Panc1 (cell line): Measurements from ENCODE around the gene TSPAN14. TPM values are rescaled to one million over a fixed set of nuclear protein-coding genes. Genes with fewer than 3 reads are reported as not detected.

Experiments
- ATAC-seq: fragments of 200-7000 bp; cut with Tn5 transposase; 2 replicates; pipeline ENCODE4 v1.9.1; 2020; ENCODE audit warnings: mild to moderate bottlenecking, moderate library complexity
- BruUV-seq: library from RNA; stranded (reverse); fragments of 400-500 nt; replicated peaks from 2 replicates; lab custom pipeline; 2021; lab: Mats Ljungman, UMichigan
- CTCF ChIA-PET: fragments of 300-600 bp; sonication (Branson Sonifier 250); formaldehyde crosslinking; loops from one replicate; lab custom pipeline; 2022; ENCODE audit warnings: antibody characterized with exemption; lab: Charles Lee
- POLR2A ChIA-PET: fragments of 300-600 bp; sonication (Branson Sonifier 250); formaldehyde crosslinking; loops from one replicate; lab custom pipeline; 2022; ENCODE audit warnings: antibody characterized with exemption; lab: Charles Lee
- DNase-seq: peaks from one replicate; pipeline ENCODE4 v3.0.0-alpha.2; 2010; ENCODE audit warnings: low read depth, low spot score
- H3K27ac ChIP-seq: 2 replicates; pipeline ENCODE4 v1.5.1; 2011; ENCODE audit warnings: mild to moderate bottlenecking, low read length, inconsistent platforms
- H3K27me3 ChIP-seq: fragments of 200-500 bp; sonication (Bioruptor generic); 2 replicates; pipeline ENCODE4 v1.6.0; 2014; ENCODE audit warnings: low read length, inconsistent platforms; ENCODE audit not compliant: control insufficient read depth, insufficient read depth
- H3K36me3 ChIP-seq: fragments of 200-500 bp; sonication (Bioruptor generic); 2 replicates; pipeline ENCODE4 v1.5.1; 2014; ENCODE audit warnings: inconsistent platforms, mild to moderate bottlenecking, low read length, moderate library complexity; ENCODE audit not compliant: control insufficient read depth, insufficient read depth
- H3K4me1 ChIP-seq: 2 replicates; pipeline ENCODE4 v1.5.1; 2011; ENCODE audit warnings: inconsistent platforms, mild to moderate bottlenecking, low read length, moderate library complexity; ENCODE audit not compliant: control insufficient read depth, insufficient read depth
- H3K4me3 ChIP-seq, 2 experiments: 2 replicates each; pipeline ENCODE4 v1.5.1; 2011 to 2012; ENCODE audit warnings: low read depth in 2 of 2, low read length in 2 of 2, mild to moderate bottlenecking in 2 of 2, inconsistent platforms in 1 of 2, moderate library complexity in 1 of 2
- H3K9me3 ChIP-seq: fragments of 200-500 bp; sonication (Bioruptor generic); 2 replicates; pipeline ENCODE4 v1.5.1; 2014; ENCODE audit warnings: low read depth, mild to moderate bottlenecking, inconsistent platforms, low read length, moderate library complexity; ENCODE audit not compliant: control insufficient read depth, insufficient read depth
- POLR2AphosphoS5 ChIP-seq: IDR thresholded peaks from 2 replicates; pipeline ENCODE4 v1.6.1; 2012; ENCODE audit warnings: mild to moderate bottlenecking, low read depth, low read length, moderate library complexity
- SIN3A ChIP-seq: IDR thresholded peaks from 2 replicates; pipeline ENCODE4 v1.6.1; 2012; ENCODE audit warnings: low read depth, mild to moderate bottlenecking, low read length, moderate library complexity, borderline replicate concordance; ENCODE audit not compliant: insufficient read depth
- TCF7L2 ChIP-seq: IDR thresholded peaks from 2 replicates; pipeline ENCODE4 v1.6.1; 2011; ENCODE audit warnings: mild to moderate bottlenecking, low read depth, low read length, inconsistent platforms
- in situ Hi-C: cut with HindIII; loops from 2 replicates; pipeline ENCODE4 v1.10.0; 2016; ENCODE audit warnings: low sequenced_read_pairs, low pct_unique_long_range_greater_than_20kb
- intact Hi-C: fragments of 100-400 bp; cut with micrococcal nuclease; formaldehyde crosslinking; loops from one replicate; pipeline ENCODE4 v1.10.0; 2022; ENCODE audit not compliant: unreplicated experiment
- total RNA-seq: library from RNA; stranded (reverse); gene quantifications from one replicate; pipeline ENCODE4 v1.2.1, GENCODE V29; 2021; ENCODE audit not compliant: unreplicated experiment
- TF ChIP-seq, protein P1 (sequence below): fragments of 450-650 bp; IDR thresholded peaks from 2 replicates; pipeline ENCODE4 v1.5.1; 2017; ENCODE audit warnings: mild to moderate bottlenecking
- TF ChIP-seq, protein P2 (sequence below), 2 experiments: IDR thresholded peaks; 2 replicates each; pipeline ENCODE4 v1.6.1; 2011 to 2012; ENCODE audit warnings: low read depth in 2 of 2, control low read depth in 1 of 2, low read length in 1 of 2, mild to moderate bottlenecking in 1 of 2, moderate library complexity in 1 of 2; ENCODE audit not compliant: insufficient read depth in 1 of 2

Gene TSPAN14
- total RNA-seq, 1 experiment from 2014 or later = 39.0 TPM

DNA sequence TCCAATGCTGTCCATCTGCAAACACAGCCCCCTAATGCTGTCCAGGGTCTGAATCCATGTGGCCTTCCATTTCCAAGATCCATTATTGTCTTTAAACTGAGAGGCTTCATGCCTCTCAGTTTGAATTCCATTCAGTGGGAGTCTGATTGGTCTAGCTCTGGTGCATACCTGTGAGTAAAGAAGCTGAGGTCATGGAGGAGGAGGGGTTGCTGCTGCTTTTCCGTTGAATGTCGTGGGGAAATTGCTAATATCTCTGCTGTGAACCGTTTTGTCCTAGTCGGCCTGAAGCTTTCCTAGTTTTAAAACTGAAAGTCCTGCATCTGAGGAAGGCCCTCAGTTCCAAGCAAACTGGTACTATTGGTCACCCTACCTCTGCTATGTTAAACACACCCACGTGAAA is 101.3 kb downstream of the TSPAN14 start:
- Histone ChIP-seq H3K27ac (no peak overlapping the region), H3K4me1 (no peaks in the 10 kb centered on the region), H3K4me3 (no peak overlapping the region), H3K36me3 (no peaks in the 10 kb centered on the region), H3K9me3 (no peaks in the 10 kb centered on the region), H3K27me3 (peaks cover 19% of the 10 kb centered on the region)
- DNase-seq = no peak
- TF ChIP-seq, protein P1, sequence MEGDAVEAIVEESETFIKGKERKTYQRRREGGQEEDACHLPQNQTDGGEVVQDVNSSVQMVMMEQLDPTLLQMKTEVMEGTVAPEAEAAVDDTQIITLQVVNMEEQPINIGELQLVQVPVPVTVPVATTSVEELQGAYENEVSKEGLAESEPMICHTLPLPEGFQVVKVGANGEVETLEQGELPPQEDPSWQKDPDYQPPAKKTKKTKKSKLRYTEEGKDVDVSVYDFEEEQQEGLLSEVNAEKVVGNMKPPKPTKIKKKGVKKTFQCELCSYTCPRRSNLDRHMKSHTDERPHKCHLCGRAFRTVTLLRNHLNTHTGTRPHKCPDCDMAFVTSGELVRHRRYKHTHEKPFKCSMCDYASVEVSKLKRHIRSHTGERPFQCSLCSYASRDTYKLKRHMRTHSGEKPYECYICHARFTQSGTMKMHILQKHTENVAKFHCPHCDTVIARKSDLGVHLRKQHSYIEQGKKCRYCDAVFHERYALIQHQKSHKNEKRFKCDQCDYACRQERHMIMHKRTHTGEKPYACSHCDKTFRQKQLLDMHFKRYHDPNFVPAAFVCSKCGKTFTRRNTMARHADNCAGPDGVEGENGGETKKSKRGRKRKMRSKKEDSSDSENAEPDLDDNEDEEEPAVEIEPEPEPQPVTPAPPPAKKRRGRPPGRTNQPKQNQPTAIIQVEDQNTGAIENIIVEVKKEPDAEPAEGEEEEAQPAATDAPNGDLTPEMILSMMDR = no peak
- TF ChIP-seq, protein P2, sequence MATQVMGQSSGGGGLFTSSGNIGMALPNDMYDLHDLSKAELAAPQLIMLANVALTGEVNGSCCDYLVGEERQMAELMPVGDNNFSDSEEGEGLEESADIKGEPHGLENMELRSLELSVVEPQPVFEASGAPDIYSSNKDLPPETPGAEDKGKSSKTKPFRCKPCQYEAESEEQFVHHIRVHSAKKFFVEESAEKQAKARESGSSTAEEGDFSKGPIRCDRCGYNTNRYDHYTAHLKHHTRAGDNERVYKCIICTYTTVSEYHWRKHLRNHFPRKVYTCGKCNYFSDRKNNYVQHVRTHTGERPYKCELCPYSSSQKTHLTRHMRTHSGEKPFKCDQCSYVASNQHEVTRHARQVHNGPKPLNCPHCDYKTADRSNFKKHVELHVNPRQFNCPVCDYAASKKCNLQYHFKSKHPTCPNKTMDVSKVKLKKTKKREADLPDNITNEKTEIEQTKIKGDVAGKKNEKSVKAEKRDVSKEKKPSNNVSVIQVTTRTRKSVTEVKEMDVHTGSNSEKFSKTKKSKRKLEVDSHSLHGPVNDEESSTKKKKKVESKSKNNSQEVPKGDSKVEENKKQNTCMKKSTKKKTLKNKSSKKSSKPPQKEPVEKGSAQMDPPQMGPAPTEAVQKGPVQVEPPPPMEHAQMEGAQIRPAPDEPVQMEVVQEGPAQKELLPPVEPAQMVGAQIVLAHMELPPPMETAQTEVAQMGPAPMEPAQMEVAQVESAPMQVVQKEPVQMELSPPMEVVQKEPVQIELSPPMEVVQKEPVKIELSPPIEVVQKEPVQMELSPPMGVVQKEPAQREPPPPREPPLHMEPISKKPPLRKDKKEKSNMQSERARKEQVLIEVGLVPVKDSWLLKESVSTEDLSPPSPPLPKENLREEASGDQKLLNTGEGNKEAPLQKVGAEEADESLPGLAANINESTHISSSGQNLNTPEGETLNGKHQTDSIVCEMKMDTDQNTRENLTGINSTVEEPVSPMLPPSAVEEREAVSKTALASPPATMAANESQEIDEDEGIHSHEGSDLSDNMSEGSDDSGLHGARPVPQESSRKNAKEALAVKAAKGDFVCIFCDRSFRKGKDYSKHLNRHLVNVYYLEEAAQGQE (IDR thresholded peaks at IDR 0.05; ENCODE audit: insufficient read depth in 1 of 2, low read depth in 2 of 2, low read length in 1 of 2) = no peak
- TF ChIP-seq SIN3A = no peak
- TF ChIP-seq TCF7L2 = no peak
- no peak for TF ChIP-seq POLR2AphosphoS5
- in situ Hi-C loops (no loop called here), intact Hi-C loops (no loop called here)
- BruUV-seq = no TSS peak
- POLR2A ChIA-PET = interaction anchor here (0.6 kb wide), 1 partner anchor 14 kb away, joined by 7 read pairs; no protein-coding TSS in a partner anchor
- CTCF ChIA-PET = interaction anchor here (0.6 kb wide), 1 partner anchor 15 kb away, joined by 3 read pairs; no protein-coding TSS in a partner anchor
- no peak for ATAC-seq

DNA sequence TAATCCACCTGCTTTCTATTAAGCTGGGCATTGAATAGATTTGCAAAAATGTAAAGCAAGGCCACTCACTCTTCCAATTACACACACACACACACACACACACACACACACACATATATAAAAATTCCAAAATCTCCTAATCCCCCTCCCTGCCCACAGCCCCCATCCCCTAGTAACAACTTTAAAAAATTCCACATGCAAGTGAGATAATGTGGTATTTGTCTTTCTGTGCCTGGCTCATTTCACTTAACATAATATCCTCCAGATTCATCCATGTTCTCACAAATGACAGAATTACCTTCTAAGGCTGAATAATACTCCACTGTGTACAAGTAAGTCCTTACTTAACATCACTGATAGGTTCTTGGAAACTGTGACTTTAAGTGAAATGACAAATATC is 107.8 kb downstream of the TSPAN14 start:
- CTCF ChIA-PET = no interaction called here
- BruUV-seq = no TSS peak
- no peak for ATAC-seq
- in situ Hi-C loops = no loop called here
- no peak overlapping the region for H3K4me3 ChIP-seq
- H3K27ac ChIP-seq = no peak overlapping the region
- H3K9me3 ChIP-seq = no peaks in the 10 kb centered on the region
- intact Hi-C loops = no loop called here
- peaks cover 26% of the 10 kb centered on the region for H3K27me3 ChIP-seq
- no peak for TF ChIP-seq TCF7L2
- TF ChIP-seq, protein P1 = no peak
- TF ChIP-seq SIN3A = no peak
- TF ChIP-seq, protein P2 (IDR thresholded peaks at IDR 0.05; ENCODE audit: insufficient read depth in 1 of 2, low read depth in 2 of 2, low read length in 1 of 2) = no peak
- TF ChIP-seq POLR2AphosphoS5 = no peak
- POLR2A ChIA-PET = no interaction called here
- DNase-seq = no peak
- H3K36me3 ChIP-seq = no peaks in the 10 kb centered on the region
- H3K4me1 ChIP-seq = no peaks in the 10 kb centered on the region
